ENCODE measurements around the gene FOCAD.

FOCAD gene

DNA sequence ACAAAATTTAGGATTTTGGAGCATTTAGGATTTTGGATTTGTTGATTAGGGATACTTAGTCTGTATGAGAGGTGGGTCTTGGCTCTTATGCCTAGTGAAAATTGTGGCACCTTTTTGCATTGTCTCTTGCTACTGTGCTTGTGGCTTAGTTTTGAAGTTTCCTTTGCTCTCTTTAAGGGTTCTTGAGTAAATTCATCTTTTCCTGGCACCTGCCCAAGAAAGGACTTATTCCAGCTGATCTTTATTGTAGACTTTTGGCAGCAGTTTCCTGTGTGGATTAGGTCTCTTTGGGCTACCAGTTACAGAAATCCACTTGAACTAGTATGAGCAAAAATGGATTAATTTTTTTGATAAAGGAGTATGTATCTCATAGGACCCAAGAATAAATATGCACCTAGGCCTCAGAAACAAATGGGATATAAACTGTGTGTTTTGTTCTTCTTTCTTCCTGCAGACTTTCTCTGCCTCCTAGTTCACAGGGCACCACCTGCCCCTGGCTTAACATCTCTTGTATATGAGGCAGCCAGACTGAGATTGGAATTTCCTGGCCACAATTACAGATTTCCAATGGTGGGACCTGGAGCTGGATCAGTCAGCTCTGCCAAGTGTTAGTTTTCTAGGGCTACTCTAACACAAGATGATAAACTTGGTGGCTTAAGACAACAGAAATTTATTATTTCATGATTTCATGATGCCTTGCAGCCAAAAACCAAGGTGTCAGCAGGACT lies 44.6 kb downstream of the FOCAD start:
- DNase-seq (ENCODE audit: low read depth in 3 of 3): no peak

DNA sequence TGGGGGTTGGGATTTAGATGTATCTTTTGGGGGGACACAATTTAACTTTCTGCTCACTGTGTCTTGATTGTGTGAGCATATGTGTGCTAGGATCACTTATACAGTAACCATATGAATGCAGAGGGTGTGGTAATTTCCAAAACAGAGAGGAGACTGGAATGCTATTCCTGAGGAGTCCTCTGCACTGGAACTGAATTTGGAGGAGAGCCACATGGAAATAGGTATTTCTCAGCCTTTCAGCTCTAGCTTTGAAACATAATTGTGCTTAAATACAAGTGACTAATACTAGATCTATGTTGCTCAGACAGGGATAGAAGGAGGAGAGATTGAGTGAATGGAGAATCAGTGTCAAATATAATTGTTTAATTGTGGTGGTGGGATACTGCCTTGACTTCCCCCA lies 45.5 kb downstream of the FOCAD start:
- no peak for DNase-seq (ENCODE audit: low read depth in 3 of 3)

DNA sequence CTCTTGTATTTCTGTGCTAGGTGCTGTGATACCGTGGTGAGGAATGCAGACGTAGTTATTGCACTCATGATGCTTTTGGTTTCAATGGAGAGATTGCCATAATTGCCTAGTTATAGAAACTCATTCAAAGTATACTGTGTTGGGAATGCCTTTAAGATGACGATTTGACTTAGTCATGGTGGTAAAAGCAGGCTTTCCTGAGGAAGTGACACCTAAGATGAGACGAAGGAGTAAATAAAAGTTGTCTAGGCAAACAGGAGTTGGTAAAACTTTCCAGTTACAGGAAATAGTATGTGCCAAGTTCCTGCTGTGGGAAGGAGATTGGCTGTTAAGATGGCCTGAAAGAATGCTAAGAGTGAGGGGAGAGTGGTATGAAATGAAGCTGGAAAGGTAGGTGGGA lies 48.1 kb downstream of the FOCAD start:
- no peak for DNase-seq (ENCODE audit: low read depth in 3 of 3)

DNA sequence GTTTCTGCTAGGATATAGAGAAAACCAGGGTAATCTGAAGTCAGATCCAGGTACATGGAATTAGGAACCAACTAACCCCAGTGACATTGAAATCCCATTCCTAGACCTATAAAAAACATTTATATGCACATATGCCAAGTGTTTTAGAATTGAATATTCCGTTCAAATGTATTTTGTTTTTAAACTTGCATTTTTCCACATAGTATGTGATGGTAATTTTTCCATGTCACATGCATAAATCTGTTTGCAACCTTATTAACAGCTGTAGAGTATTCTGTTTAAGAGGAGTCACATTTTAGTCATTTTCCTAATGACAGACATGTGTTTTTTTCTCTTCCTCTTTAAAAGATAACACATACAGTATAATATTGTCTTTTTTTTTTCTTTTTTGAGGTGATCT lies 50.2 kb downstream of the FOCAD start:
- no peak for DNase-seq (ENCODE audit: low read depth in 3 of 3)

DNA sequence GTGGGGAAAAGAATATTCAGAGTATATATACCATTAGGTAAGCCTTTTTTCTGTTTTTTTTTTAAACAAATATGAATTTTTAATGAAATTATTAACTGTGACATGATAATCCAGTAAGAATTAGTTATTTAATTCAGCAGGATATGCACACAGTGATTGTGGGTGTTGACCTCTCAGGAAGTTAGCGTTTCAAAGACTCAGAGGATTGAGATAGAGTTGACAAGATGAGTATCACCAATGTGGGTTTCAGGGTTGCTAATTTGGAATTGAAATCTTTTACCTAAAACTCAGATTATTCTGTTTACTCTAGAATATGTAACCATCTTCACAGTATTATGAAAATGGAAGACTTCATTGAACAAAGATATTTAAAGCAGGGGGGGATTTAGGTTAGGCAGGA lies 56.2 kb downstream of the FOCAD start:
- DNase-seq (ENCODE audit: low read depth in 3 of 3): no peak

DNA sequence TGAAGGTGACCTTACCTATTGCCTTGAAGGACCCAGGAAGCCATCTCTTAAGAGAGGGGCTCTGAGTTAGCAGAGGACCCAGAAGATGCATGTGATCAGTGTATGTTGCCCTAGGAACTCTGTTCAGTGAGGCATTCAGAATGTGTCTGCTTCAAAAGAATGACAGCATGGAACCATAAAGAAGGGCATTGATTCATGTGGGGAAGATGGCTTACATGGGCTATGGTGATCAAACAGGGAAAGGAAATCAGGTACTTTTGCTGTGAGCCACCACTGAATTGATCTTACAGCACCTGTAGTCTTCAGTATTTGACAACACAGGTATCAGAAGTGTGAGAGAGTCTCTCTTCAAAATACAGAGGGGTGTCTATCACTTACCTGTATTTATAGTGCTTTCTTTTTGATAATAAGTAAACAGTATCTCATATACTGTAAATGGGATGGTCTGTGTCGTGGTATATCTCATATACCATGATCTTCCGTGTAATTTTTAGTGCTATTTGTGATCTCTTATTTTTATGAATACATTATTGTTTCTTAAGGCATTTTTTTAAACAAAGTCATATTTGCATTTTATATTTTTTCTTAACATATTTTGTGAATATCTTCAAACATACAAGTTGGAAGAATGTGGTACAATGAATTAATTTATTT lies 57.0 kb downstream of the FOCAD start:
- DNase-seq (ENCODE audit: low read depth in 3 of 3): no peak

DNA sequence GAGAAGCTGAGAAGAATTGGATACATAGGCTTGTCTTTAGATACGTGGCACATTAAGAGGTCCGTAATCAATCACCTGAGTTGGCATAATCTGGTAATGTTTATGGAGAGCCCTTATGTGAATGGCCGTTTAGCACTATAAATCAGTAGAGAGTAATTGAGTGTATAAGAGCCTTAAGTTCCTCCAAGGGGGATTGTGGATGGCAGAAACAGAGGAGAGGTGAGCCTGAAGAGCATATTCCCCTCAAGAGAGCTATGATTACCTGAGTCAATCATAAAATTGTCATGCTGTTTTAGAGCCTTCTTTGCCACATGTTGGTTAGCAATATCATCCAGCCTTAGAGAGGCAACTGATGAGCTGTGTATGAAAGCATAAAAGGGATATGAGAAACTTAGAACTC lies 58.8 kb downstream of the FOCAD start:
- DNase-seq (ENCODE audit: low read depth in 3 of 3): no peak

DNA sequence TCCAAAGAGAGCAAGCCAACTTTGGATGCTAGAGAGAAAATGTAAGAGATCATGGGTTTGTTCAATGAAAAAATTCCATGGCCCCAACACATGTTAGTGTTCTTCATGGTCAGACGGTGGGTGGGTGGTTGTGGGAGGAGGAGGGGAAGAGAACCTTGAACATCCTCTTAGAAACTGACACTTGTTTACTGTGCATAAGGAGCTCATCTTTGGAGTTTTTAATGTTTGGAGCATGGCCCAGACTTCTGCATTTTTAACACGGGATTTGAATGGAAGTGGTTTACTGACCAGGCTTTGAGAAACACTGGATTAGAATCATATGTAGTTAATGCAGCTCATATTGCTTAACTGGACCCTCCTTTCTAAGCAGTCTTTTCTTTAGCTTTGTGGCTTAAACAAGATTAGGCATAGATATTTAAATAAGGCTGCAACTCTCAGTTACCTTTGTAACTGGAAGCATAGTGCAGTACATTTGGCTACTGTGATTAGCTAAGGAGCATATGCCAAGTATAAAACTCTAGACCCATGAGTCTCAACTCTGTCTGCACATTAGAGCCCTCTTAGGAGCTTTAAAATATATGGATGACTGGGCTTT lies 60.1 kb downstream of the FOCAD start:
- no peak for DNase-seq (ENCODE audit: low read depth in 3 of 3)

DNA sequence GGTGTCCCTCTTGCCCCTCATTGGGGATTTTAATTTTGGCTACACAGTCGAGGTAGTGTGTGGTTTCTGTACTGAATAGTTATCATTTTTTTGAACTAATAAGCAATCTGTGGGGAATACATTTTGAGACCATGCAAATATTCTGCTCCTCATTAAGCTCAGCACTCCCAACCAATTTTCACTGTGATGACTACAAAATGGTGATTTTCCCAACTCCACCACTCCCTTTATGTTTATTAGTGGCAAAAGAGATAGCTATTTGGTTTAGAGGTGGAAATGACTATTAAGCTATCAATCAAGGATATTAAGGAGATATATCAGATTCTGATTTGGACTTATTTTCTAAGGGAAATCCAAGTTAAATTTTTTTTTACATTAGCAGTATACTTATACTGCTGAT lies 62.9 kb downstream of the FOCAD start:
- DNase-seq (ENCODE audit: low read depth in 3 of 3): no peak

DNA sequence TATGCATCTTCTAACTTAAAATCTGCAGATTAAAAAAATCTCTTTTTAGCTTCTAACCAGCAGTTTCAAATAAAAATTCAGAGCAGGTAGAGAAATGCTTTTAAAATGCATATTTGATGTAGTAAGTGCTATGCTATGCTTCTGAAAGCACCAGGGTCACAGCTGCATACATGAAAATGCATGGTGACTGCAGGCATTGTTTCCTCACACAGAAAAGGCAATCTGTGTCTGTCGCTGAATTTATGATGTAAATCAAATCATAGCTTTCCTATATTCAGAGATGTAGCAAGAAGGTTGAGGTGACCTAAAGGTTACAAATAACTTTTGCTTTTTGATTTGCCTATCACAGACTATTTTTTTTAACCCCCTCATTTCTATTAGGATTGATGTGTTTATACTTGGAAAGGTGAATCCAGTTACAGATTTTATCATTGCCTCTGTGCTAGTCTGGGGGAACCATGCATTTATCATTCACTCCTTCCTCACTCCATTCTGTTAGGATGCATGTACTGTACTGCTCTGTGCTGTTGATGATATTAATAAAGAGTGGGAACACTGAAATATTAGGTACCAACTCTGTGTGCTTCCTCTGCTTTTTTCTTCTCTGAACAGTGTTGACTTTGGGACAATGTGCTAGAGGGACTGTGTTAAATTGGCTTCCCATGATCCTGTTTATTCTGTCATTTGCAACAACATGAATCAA lies 65.6 kb downstream of the FOCAD start:
- no peak for DNase-seq (ENCODE audit: low read depth in 3 of 3)

DNA sequence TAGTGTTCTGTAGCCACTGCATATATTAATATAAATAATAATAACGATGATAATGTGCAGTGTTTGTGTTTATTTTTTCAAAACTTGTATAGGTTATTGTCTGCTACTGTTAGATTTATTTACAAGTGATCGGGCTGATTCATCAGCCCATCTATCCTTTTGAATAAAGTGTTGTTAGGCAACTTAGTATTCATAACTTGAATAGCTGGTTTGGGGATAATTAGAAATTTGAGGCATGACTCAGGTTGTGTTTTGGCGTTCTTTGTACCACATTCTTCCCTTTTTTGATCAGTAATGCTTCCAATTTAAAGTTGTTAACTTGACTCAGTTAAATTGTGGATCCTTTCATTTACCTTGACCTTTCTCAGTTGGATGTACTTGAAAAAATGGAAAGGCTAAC lies 69.7 kb downstream of the FOCAD start:
- DNase-seq (ENCODE audit: low read depth in 3 of 3): no peak

DNA sequence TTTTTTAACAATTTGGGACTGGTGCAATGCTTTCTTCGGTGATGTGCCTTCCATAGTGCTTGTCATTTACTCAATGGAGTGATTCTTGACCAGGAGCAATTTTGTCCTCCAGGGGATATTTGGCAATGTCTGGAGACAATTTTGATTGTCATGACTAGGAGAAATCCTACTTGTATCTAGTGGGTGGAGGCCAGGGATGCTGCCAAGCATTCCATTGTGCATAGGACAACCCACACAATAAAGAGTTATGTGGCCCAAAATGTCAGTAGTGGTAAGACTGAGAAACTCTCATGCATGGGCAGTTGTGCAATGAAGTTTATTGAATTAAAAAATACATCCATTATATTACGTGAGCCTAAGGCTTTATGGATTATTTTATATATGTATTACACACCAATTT lies 70.5 kb downstream of the FOCAD start:
- no peak for DNase-seq (ENCODE audit: low read depth in 3 of 3)

DNA sequence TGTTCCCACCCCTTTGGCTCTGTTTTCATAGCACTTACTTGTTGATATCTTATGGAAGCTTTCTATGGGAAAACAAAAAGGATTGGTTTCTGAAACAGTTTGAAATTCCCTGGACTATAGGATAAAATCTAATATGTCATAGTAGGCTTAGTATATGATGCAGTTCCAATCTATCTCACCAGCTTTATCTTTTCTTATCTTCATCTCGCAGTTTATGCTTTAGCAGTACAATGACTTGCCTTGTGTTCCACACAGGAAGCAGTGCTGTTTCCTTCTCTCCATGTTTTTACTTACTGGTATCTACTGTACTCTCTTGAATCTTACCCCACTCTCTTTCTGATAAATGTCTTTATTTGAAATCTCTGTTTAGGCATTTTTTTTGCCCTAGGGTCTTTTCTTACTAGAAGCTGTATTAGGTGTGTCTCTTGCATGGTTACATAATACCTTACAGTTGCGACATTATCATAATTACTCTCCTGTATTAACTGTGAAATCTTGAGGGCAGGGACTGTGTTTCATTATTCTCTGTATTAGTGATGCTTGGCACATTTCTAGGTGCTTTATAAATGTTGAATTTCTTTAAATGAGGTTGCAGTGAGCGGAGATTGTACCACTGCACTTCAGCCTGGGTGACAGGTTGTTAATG lies 76.3 kb downstream of the FOCAD start:
- DNase-seq (ENCODE audit: low read depth in 3 of 3): no peak

DNA sequence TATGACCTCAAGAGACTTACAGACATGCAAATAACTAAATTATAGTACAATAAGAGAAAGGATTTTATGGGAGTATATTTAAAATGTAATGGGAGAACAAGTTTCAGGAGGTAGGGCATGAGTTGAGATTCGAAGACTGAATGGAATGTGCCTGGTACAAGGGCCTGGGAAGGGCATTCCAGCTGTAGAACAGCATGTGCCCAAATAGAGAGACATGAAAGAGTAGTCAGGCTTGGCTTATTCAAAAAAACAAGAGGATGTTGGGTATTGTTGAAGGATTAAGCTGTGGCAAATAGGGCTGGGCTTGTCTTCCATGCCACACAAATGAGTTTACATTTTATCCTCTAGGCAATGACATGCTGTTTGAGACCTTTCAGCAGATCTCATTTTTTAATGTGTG lies 86.9 kb downstream of the FOCAD start:
- DNase-seq (ENCODE audit: low read depth in 3 of 3): no peak

DNA sequence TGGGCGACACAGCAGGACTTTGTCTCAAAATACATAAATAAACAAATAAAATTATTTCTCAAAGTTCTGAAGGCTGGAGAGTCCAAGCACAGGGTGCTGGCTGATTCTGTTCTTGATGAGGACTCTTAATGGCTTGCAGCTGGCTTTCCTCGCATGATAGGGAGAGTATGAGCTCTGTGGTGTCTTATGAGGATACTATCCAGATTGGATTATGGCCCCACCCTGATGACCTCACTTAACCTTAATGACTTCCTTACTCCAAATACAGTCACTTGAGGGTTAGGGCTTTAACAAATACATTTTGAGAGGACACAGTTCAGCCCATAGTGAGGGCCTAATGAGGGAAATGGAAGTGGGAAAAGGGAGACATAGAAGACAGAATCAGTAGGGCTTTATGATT lies 87.7 kb downstream of the FOCAD start:
- no peak for DNase-seq (ENCODE audit: low read depth in 3 of 3)

DNA sequence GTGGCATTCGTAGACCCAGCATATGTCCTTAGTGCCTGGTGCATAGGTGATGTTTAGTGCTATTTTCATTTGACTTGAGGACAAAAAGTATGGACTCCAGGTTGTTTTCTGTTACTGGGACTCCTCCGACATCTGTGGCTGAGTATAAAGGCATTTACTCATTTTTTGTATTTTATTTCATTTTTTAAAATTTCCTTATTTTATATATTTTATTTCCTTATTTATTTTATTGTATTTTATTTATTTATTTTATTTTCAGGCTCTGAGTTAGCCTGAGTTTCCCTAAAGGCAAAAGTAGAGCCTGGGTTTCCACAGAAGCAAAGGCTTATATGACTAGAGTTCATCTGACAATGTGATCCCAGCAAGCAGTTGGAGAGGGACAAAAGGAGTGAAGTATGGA lies 91.6 kb downstream of the FOCAD start:
- no peak for DNase-seq (ENCODE audit: low read depth in 3 of 3)

DNA sequence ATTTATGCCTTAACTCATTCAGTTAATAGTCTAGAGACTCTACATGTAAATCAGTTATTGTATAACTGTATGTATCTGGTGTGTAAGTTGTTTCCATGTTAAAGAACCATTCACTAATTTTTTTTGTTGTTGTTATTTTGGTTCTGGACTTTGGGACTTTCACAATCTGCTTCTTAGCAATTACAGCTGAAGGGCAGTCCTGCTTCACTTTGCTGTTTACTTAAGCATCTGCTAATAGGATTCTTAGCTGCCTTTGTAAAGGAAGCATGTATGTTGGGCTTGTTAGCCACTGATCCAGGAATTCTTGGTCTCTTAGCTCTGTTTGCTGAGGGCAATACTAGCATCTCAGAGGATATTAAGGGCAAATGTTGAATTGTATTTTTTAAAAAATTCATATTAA lies 97.0 kb downstream of the FOCAD start:
- no peak for DNase-seq (ENCODE audit: low read depth in 3 of 3)

DNA sequence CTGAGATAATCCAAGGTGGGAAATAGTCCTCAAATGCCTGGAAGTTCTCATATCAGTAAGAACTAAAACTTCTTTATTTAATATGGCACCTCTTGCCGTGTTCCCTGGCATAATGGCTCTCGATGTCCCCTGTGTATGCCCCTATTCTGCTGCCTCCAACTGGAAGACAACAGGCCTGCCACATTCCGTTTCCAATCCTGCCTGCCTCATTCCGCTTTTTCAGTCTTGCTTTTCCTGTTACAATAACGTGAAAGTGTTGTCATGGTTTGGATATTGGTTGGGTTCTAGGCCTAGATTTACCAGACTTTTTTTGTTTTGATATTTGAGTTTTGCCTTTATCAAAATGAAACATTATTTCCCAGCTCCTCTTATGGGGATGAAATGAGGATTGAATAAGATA lies 98.2 kb downstream of the FOCAD start:
- DNase-seq (ENCODE audit: low read depth in 3 of 3): no peak

DNA sequence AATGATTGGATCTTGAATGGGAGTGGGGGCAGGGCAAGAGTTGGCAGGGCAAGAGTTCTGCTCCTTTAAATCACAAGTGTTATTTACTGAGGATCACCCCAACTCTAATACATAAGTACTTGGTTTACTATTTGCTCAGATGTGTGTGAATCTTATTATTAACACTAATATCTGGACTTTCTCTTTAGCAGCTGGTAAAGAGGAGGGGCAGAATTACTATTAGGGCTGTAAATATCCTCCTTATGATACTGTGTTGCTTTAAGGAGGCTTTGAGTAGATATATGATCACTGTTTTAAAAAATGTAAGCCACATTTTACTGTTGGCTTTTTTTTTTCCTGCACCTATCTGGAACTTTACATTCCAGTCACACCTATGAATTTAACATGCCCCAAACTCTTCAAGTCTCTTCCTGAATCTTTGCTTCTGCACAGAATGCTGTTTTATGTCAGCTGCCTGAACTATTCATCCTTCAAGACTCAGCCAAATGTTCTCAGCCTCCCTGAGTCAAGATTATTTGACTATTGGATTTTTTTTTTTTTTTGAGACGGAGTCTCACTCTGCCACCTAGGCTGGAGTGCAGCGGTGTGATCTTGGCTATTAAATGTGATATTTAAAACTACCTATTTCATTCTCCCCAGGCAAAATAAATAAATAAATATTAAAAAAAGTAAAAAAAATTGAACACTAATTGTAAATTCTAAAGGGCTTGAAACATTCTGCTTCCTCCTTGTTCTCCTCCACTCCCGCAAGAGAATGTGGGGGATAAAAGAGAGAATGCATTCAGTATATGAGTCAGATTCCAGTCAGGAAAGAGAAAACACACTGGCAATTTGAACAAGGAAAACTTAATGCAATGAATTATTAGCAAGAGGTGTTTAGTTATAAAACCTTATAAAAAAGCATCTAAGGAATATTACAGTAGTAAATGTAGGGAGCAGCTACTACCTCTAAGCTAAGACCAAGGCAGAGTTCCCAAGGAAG lies 99.3 kb downstream of the FOCAD start:
- no peak for DNase-seq (ENCODE audit: low read depth in 3 of 3)

DNA sequence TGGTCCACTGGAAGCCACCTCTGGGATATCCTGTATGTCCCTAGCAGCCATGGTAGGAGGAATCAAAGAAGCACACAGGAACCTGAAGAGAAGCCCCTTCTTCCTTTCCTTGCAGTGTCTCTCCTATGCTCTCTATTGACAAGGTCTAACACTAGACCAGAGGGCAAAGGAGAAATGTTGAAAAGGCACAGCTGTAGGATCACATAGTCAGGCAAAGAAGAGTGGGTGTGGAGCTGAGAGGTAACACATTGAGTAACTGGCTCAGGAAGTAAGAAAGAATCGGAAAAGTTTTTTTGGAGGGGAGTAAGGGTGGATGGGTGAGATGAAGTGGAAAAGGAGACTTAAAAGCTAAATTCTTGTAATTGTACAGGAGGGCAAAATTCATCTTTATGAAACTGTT lies 100.1 kb downstream of the FOCAD start:
- DNase-seq (ENCODE audit: low read depth in 3 of 3): no peak

DNA sequence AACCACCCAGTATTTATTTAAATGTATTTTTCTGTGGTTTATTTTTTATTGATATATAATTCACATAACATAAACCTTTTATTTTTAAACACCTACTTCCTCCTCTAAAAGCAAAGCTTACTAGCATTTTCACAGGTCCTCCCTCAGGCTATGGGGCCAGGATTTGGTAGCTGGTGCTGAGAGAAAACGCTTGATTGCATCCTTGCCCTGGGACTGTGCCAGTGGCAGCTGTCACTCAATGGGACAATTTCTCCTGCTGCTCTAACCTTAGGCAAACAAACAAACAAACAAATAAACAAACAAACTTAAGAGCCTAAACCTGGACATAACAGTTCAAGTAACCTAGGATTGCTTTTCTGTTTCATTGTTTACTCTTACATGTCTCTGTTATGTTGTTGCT lies 102.7 kb downstream of the FOCAD start:
- DNase-seq (ENCODE audit: low read depth in 3 of 3): no peak

Data from stimulated activated CD4-positive, alpha-beta T cell treated with anti-CD3 and anti-CD28 coated beads, TNF-alpha, amount 100 ng/mL, for 4 hours (primary cell).